ENCODE data around the gene P2RX7.
A peak's percentile ranks its signal among the peaks of the same experiment; 100 is the strongest.

Gene P2RX7

DNA sequence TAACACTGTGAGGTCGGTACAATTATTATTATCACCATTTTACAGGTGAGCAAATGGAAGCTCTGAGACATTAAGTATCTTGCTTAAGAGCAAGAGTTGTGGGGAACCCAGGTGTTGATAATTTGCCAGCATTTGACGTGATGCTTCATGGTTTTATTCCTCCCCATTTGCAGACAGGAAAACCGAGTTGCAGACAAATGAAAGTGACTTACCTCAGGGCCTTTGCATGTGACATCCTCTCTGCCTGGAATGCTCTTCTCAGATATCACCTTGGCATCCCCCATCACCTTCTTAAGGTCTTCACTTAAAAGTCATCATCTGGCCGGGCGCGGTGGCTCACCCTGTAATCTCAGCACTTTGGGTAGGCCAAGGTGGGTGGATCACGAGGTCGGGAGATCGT is 21.0 kb upstream of the P2RX7 start:
- DNase-seq: no peak

DNA sequence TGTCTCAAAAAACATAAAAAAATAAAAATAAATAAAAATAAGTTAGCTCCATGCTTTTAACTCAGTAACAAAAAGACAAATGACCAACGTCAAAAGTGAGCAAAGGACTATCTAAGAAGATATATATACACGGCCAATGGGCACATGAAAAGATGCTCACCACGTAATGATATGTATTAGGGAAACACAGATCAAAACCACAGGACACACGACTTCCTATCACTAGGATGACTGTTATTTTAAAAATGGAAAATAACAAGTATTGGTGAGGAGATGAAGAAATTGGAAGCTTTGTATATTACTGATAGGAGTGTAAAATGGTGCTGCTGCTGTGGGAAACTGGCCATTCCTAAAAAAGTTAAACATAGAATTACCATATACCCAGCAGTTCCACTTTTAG is 20.2 kb upstream of the P2RX7 start:
- no peak for DNase-seq

DNA sequence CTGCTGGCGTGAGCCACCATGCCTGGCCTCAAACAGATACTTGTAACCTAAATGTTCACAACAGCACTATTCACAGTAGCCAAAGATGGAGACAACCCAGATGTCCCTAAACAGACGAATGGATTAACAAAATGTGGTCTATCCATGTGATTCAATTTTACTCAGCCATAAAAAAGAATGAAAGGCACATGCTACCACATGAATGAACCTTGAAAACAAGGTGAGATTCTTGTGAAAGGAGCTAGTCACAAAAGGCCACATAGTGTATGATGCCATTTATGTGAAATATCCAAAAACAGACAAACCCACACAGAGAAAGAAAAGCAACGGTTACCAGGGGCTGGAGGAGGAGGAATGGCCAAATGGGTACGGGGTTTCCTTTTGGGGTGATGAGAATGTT is 19.6 kb upstream of the P2RX7 start:
- DNase-seq: no peak

DNA sequence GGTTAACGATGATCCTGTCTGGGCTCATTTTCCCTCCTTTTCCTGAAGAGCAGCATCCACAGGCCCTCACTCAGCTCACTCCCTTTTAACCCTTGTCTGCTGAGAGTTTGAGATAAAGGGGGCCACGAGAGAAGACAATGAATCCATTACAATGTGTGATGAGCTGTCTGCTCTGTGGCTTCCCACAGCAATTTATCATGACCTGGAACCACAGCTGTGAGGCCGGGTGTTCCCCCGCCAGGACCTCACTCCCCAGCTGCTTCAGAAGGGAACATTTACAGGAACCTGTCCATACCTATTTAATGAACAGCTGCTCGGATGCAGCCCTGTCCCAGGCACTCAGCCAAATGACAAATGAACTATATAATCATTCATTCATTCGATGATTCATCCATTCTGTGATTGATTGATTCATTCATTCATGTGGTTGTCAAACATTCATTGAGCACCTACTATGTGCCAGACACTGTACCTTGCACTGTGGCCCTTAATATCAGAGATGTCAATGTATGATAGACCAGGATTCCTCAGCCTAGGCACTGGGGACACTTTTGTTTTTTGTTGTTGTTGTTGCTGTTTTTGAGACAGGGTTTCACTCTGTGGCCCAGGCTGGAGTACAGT is 18.5 kb upstream of the P2RX7 start:
- DNase-seq: no peak

DNA sequence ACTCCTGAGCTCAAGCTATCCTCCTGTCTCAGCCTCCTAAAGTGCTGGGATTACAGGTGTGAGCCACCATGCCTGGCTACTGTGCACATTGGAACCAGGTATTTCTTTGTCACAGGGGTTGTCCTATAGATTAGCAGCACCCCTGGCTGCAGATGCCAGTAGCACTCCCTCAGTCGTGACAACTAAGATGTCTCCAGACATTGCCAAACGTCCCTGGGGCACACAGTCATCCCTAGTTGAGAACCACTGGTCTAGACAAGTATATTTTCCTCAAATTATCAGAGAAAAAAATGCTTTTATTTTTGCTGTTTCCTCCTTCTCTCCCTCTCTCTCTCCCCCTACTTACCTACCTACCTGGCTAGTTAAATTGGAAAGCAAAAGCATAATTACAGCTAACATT is 17.9 kb upstream of the P2RX7 start:
- DNase-seq: no peak

DNA sequence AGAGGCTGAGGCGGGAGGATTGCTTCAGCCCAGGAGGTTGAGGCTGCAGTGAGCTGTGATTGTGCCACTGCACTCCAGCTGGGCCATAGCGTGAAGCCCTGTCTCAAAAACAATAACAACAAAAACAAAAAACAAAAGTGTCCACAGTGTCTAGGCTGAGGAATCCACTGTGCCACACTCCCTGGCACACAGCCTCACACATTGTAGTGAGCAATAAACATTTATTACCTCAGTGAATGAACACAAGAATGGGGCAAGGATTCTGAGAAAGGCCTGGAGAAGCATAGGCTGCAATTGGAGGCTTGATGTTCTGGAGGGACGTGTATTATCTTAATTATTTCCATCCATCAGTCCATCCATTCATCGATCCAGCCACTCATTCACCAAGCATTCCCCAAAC is 17.1 kb upstream of the P2RX7 start:
- no peak for DNase-seq

DNA sequence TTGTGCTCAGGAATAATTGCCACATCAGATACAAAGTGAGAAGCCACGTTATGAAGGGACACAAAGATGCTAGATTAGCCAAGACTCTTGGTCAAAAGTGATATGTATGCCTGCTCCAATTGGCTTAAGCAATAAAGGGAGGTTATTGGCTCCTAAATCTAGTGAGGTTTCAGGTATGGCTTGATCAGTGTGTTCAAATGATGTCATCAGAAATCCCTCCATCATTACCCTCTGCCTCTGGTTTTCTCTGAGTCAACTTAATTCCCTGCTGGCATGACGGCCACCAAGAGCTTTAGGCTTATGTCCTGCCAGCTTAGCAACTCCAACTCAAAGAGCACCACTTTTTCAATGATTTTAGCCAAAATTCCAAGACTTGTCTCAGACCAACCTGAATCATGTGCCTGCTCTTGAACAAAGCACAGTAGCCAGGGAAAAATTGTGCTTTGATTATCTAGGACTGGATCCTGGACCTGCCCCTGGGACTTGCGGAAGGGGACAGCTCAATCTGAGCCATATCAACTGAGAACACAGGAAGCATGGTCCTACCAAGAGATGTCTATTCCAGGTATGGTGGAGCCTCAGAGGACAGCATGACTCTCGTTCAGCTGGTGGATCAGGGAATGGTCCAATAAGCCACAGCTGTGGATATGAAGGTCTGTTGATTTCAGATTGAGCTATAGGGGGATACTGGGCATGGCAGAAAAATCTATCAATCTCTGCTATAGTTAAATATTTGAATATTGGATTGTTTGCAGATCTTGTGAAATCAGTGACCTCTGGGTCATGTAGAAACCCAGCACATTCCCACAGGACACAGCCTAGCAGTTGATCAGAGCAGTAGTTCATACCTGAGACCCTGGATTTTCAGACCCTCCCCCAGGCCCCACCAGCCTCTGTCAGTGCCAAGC is 16.1 kb upstream of the P2RX7 start:
- DNase-seq: no peak

DNA sequence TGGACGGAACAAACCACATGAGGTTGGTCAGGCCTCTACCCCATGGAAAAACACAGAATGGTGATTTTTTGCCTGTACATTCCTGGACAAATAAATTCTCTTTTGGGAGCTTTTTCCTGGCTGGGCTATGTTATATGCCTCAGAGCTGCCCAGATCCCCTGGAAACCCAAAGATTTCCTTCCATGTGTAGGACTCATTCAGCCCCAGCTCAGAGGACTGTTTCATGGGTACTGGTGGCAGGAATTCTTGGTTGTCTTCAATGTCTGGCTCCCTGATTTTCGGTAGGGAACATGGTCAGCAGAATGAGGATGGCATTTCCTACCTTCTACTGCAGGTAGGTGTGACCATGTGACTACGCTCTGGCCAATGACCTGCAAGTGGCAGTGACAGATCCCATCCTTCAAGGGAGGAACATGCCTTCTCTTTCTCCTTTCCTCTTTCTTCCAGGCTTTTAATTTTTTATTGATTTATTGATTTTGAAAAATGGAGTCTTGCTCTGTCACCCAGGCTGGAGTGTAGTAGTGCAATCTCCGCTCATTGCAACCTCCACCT is 15.4 kb upstream of the P2RX7 start:
- DNase-seq: no peak

DNA sequence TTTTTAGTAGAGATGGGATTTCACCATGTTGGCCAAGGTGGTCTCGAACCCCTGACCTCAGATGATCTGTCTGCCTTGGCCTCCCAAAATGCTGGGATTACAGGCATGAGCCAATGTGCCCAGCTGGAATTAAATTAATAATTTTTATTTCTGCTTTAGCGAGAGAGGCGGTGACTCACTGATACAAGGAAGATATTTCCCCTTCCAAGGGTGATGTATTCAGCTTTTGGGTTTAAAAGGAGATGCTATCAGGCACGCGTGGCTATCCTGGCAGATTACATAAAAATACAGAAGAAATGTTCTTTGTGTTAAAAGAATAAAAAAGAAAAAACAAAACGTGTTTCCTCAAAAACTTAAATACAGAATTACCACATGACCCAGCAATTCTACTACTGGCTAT is 12.4 kb upstream of the P2RX7 start:
- DNase-seq: no peak

DNA sequence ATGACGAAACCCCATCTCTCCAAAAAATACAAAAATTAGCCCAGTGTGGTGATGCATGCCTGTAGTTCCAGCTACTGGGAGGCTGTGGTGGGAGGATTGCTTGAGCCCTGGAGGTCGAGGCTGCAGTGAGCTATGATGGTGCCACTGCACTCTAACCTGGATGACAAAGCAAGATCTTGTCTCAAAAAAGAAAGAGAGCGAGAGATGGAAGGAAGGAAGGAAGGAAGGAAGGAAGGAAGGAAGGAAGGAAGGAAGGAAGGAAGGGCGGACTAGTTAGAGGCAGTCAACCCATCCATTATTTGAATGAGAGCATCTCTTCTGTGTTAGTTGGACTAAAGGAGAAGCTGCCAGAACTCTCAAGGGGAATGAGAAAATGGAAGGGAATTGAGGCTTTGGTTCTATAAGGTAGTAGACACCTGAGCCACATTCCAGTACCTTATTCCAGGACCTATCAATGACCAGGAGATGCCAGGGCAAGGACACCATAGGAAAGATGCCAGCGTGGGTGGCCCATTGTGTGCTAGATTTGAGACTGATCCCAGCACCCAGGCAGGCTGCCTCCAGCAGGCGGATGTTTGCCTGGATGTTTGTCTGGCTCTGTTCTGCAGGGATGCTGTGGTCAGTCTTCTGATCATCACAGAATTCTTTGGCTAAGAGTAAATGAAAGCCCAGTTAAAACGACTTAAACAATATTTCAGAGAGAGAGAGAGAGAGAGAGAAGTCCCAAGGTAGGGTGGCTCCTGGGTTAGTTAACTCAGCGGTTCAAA is 11.5 kb upstream of the P2RX7 start:
- DNase-seq: no peak

DNA sequence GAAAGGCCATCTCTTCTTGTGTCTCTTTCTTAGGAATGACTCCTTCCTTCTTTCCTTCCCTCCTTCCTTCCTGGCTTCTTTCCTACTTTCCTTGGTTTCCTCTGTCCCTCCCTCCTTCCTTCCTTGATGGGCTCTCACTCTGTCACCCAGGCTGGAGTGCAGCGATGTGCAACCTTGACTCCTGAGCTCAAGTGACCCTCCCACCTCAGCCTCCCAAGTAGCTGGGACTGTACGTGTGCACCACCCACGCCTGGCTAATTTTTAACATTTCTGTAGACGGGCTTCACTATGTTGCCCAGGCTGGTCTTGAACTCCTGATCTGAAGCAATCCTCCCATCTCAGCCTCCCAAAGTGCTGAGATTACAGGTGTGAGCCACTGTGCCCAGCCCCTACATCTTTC is 10.9 kb upstream of the P2RX7 start:
- no peak for DNase-seq

DNA sequence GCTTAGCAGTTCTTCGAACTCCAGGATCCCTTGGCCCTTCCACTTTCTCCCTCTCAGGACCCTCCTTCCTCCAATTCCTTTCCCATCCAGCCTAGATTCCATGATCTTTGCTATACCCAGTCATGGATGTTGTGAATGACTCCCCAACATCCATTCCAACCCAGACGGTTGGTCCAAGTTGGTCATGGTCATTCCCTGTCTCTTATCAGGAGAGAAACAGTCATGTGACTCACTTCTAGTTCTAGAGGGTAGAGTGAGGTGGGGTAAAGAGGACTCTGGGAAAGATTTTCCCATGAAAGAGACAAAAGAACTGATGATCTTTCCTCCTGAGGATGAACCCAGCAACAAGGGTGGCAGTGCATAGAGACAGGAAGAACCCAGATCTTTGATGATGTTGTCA is 9.2 kb upstream of the P2RX7 start:
- DNase-seq: no peak

DNA sequence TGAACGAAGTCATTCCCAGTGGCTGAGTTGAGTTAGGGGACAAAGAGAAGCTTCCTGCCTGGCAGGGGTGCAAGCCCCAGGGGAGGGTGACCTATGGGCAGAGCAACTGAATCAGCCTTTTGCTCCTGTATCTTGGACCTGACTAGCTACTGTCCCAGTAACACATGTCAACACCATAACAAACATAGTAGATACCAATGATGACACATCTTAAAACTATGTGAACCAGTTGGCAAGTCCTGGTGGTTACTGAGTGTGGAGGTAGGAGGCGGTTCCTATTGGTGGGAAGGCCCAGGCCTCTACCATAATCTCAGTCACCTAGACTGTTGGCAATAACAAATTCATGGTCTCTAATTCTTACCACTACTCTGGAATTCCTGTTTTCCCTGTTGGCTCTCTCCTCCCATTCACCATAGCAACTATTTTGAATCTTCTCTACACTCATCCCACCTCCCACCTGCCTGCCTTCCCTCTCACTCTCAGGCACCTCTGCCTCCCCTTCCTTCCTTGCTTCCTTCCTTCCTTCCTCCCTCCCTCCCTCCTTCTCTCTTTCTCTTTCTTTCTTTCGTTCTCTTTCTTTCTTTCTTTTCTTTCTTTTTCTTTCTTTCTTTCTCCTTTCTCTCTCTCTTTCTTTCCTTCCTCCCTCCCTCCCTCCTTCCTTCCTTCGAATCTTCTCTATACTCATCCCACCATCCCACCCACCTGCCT is 8.1 kb upstream of the P2RX7 start:
- no peak for DNase-seq

DNA sequence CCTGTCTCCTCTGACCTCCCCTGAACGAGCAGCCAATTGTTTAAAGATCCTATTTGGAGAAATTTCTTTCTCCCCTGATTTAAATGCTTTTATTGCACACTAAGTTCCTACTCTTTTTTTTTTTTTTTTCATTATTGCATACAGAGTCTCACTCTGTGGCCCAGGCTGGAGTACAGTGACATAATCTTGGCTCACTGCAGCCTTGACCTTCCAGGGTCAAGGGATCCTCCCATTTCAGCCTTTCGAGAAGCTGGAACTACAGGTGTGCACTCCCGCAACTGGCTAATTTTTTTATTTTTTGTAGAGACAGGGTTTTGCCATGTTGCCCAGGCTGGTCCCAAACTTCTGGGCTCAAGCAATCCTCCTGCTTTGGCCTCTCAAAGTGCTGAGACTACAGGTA is 5.2 kb upstream of the P2RX7 start:
- DNase-seq: no peak

DNA sequence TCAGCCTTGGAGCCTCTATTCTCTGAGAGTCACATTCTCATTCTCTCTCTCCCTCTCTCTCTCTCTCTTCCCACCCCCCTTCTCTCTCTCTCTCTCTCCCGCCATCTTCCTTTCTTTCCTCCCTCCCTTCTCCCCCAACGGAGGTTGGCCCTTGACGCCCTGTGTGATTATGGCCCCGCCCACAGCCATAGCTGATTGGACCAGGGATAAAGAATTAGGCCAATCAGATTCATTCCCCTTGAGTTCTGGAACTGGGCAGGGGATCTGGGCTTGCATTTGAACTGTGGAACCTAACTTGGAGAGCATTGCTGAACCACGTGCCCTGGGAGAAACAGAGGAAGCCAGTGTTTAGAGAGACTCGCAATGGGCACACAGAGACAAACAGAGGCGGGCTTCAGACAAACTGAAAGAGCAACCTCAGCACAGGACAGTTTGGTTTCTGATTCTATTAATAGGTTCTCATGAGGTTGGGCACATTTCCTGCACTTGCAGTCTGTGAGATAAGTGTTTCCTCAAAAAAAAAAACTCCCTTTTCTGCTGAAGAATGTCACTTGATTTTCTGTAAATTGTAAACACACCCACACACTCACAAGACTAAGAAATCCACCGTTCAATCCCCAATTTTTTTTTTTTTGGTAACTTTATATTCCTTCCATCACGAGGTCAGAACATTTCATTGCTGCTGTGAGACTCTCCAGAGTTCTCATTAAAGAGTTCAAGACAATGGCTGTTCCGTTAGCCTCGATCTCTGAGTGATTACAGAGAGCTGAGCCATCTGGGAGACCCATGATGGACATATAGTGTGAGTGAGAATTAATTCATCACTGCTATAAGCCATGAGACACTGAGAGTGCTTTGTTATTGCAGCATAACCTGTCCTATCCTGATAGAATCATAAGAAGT is 3.5 kb upstream of the P2RX7 start:
- DNase-seq: peak; percentile 61

DNA sequence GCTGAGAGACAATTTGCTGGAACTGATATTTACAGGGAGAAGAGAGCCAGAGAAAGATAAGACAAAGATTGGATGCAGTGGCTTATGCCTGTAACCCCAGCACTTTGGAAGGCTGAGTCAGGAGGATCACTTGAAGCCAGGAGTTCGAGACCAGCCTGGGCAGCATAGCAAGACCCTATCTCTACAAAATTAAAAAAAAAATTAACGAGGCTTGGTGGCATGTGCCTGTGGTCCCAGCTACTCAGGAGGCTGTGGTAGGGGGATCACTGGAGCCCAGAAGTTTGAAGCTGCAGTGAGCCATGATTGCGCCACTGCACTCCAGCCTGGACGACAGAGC is 2.9 kb upstream of the P2RX7 start:
- no peak for DNase-seq

DNA sequence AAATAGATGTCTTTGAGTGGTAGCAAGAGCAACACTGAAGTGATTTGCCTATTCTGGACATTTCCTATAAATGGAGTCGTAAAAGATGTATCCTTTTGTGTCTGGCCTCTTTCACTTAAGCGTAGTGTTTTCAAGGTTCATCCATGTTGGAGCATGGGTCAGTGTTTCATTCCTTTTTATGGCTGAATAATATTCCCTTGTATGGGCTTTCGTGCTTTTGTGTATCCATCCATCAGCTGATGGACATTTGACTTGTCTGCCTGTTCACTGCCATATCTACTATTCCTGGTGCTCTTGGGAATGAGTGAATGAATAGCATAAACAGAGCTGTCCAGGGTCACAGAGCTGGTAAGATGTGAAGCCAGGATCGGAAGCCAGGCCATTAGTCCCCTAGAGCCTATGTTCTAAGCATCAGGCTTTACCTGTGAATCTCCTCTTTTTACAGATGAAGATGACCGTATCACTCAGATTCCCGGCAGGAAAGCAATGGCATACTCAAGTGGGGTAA is 1.8 kb upstream of the P2RX7 start:
- DNase-seq: no peak

DNA sequence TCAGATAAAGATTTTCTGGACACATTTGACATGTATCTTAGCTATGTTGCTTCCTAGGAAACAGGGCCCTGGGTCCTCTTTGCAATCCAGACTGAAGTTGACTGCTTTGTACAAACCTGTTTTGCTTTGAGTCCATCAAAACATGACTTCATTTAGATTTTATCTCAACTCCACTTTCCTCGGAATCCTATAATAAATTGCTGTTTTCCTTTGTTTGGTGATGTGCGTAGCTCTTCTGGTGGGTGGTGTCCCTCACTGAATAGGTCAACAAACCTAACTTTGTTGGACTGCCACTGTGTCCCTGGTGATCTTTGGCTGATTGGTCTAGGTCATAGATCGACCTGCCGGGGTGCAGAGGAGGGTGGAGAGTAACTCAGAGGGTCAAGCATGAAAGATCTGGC is 735 bp upstream of the P2RX7 start:
- no peak for DNase-seq

DNA sequence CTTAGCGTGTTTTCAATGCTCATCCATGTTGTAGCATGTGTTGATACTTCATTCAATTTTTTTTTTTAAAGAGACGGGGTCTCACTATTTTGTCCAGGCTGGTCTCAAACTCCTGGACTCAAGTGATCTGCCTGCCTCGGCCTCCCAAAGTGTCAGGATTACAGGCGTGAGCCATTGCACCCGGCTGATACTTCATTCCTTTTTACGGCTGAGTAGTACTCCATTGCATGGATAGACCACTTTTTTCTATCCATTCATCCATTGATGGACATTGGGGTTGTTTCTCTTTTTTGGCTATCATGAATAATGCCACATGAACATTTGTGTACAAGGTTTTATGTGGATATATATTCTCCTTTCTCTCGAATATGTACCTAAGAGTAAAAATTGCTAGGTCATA is 1.2 kb downstream of the P2RX7 start:
- no peak for DNase-seq

DNA sequence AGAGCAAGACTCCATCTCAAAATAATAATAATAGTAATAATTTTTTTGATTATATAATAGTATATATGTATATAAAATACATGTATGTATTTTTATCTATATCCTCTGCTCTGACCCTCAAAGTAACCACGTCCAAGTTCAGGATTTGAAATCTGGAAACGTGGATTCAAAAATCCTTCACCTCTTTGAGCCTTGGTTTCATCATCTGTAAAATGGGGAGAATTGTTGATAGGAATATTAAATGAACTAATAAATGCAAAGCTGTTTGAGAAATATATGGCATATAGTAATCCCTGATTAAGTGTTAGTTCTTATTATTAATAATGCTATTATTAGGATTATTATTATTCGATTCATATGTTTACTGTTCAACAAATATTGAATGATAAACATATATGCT is 2.6 kb downstream of the P2RX7 start:
- no peak for DNase-seq

DNA sequence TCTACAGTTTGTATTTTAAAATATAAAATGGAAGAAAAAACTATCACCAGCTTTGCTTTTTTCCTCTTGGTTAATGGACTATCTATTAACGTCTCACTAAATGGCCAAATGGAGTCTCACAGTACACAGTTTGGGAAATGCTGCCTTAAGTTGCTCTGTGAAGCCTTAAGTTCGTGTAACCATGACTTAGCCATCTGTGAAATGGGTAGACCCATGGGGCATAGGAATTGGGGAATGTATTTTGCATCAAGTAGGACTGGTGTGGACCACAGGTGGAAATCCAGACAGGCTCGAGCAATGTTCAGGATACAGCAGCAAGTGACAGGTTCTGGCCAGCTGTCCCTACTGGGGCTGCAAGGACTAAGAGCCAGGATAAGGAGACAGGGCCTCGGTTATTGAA is 4.8 kb downstream of the P2RX7 start:
- DNase-seq: no peak

DNA sequence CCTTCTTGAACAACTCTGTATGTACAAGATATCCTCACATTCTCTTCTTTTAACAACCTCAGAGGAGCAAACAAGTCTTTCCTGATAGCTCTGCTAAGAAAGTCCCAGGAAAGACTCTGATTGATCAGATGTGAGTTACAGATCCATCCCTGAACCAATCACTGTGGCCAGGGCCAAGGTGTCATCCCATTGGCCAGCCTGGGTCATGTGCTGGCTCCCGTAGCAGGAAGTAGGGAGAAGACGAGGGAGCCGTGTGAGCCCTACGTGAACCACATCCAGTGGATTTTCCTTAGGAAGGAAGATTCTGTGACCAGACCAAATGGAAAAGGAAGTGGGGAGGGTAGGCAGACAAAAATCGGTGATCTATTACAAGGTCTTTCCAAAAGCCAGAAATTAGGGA is 5.6 kb downstream of the P2RX7 start:
- no peak for DNase-seq

Data from NCI-H146 (cell line).